GM12801 (cell line): ENCODE results near the gene NTNG2.

ENCODE experiments used
- CTCF ChIP-seq: IDR thresholded peaks from one replicate; pipeline ENCODE4 v1.5.1; 2011; ENCODE audit warnings: control low read depth; ENCODE audit not compliant: insufficient read length; ENCODE audit errors: extremely low read depth

Gene NTNG2

DNA sequence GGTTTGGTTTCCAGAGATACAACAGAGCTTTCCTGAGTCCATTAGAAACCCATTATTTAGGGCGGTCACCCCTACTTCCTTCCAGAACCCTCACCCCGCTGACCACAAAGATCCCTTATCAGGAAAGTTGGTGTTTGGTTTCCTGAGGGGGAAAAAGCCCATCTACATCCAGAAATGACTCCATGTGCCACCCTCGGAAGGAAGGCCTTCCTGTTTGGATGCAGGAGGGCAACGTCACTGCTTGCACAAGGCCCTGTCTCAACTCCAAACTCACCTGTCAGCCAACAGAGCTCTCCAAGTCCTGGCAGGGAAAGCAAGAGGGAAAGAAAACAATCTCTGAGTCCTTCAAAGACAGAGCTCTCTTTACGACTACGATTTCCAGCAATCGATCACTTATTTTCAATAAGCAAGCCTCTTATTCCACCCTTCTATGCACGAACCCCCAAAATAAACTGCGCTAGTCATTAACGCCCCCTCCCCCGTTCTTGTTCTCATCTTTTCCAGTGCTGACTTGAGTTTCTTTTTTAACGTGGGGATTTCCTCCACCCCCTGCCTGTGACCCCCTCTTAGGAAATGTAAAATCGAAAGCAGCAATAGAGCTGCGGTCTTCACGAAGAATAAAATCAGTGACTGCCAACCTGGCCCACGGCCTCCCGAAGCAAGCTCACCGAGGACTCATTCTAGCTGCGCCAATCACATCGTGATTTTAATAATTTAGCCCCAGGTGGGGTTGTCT, 35.7 kb upstream of the NTNG2 start:
- TF ChIP-seq CTCF, result no peak

- no peak for TF ChIP-seq CTCF
Observed at GRCh38 chr9:132126680-132127236, 35.1 kb upstream of the NTNG2 start.

- TF ChIP-seq CTCF, result no peak
Observed at GRCh38 chr9:132127888-132128534, 33.8 kb upstream of the NTNG2 start.

DNA sequence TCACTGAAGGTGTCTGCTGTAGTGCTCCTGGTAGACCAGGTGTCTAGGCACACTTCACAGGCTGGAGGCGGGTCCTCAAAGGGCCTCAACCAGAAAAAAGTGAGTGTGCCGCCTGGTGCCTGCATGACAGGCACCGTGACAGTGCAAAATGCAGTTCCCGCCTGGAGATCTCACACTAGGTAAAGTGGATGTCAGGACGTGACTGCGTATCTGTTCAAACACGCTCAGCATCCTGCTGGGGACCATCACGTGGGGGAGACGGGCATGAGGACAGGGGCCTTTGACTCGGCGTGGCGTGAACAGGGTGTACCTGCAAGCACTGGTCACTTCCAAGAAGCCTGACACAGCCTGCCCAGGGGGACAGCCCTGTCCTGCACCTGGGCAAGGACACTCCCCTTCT, 32.3 kb upstream of the NTNG2 start:
- TF ChIP-seq CTCF, result no peak

DNA sequence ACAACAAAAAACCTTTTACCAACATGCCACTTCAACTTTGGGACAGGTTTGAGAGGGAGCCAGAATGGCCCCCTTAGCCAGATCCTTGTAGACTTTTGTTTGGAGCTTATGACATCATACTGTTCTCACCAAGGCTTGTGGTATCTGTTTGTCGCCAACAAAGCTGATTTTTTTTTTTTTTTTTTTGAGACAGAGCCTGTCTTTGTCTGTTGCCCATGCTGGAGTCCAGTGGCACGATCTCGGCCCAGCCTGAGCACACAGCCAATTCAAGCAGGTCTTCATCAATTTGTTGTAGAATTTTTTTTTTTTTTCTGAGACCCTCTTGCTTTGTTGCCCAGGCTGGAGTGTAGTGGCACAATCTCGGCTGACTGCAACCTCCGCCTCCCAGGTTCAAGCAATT, 26.4 kb upstream of the NTNG2 start:
- TF ChIP-seq CTCF, result no peak

GRCh38 chr9:132136151-132136780, 25.6 kb upstream of the NTNG2 start:
- no peak for TF ChIP-seq CTCF

GRCh38 chr9:132141344-132141947, 20.4 kb upstream of the NTNG2 start:
- TF ChIP-seq CTCF, result no peak
